ENCODE data around the gene NF2.

Gene NF2

GRCh38 chr22:29650370-29650769, 46.9 kb downstream of the NF2 start:
- H3K4me3 ChIP-seq (ENCODE audit: control insufficient read depth, low read depth, low read length): no peak overlapping the region
- no peak for DNase-seq (ENCODE audit: low read depth)
- TF ChIP-seq, protein P1, sequence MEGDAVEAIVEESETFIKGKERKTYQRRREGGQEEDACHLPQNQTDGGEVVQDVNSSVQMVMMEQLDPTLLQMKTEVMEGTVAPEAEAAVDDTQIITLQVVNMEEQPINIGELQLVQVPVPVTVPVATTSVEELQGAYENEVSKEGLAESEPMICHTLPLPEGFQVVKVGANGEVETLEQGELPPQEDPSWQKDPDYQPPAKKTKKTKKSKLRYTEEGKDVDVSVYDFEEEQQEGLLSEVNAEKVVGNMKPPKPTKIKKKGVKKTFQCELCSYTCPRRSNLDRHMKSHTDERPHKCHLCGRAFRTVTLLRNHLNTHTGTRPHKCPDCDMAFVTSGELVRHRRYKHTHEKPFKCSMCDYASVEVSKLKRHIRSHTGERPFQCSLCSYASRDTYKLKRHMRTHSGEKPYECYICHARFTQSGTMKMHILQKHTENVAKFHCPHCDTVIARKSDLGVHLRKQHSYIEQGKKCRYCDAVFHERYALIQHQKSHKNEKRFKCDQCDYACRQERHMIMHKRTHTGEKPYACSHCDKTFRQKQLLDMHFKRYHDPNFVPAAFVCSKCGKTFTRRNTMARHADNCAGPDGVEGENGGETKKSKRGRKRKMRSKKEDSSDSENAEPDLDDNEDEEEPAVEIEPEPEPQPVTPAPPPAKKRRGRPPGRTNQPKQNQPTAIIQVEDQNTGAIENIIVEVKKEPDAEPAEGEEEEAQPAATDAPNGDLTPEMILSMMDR (IDR thresholded peaks at IDR 0.05; ENCODE audit: control insufficient read depth, insufficient read depth, low read depth, low read length, missing control alignments): no peak

DNA sequence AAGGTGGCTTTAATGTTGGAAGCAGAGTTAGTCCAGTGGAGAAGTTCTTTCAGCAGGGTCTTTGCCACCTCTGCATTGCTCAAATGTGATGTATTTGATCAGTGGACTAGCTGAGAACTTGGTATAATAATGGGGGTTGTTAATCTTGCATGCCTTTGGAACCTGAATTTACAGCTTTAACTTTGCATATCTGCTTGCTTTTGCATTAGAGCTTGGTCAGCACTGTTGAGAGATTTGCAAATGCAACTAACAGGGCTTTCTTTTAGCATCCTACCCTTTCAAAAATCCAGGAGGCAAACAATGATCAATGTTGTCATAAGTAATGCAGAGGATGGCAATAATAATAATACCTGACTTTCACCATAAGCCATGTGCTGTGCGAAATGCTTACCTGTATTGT, 48.2 kb downstream of the NF2 start:
- TF ChIP-seq, protein P1 (IDR thresholded peaks at IDR 0.05; ENCODE audit: control insufficient read depth, insufficient read depth, low read depth, low read length, missing control alignments): no peak
- DNase-seq (ENCODE audit: low read depth): no peak

DNA sequence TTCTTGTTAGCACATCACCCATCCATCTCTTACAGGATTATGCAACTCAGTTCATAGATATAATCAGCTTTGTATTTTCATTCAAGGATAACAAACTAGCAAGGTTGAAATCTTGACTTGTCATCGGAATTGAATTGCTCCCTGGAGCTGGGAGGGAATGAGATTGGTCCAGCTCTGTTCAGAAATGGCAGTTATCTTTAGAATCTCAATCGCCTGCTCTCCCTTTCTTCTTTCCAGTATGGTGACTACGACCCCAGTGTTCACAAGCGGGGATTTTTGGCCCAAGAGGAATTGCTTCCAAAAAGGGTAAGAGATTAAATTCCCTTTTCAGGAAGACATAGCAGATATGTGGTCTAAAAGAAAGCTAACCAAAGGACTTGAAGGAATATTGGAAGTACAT, 51.0 kb downstream of the NF2 start:
- TF ChIP-seq, protein P1 (IDR thresholded peaks at IDR 0.05; ENCODE audit: control insufficient read depth, insufficient read depth, low read depth, low read length, missing control alignments): no peak
- no peak overlapping the region for H3K4me3 ChIP-seq (ENCODE audit: control insufficient read depth, low read depth, low read length)
- DNase-seq (ENCODE audit: low read depth): no peak

More for the DNA sequence above, 48.2 kb downstream of the NF2 start:
- H3K4me3 ChIP-seq (ENCODE audit: control insufficient read depth, low read depth, low read length): no peak overlapping the region

GRCh38 chr22:29654882-29655281, 51.4 kb downstream of the NF2 start:
- H3K4me3 ChIP-seq (ENCODE audit: control insufficient read depth, low read depth, low read length): no peak overlapping the region
- DNase-seq (ENCODE audit: low read depth): no peak
- TF ChIP-seq, protein P1 (IDR thresholded peaks at IDR 0.05; ENCODE audit: control insufficient read depth, insufficient read depth, low read depth, low read length, missing control alignments): no peak

- TF ChIP-seq, protein P1 (IDR thresholded peaks at IDR 0.05; ENCODE audit: control insufficient read depth, insufficient read depth, low read depth, low read length, missing control alignments): no peak
- DNase-seq (ENCODE audit: low read depth): no peak
- H3K4me3 ChIP-seq (ENCODE audit: control insufficient read depth, low read depth, low read length): no peak overlapping the region
Observed at GRCh38 chr22:29658176-29658575, 54.7 kb downstream of the NF2 start.

DNA sequence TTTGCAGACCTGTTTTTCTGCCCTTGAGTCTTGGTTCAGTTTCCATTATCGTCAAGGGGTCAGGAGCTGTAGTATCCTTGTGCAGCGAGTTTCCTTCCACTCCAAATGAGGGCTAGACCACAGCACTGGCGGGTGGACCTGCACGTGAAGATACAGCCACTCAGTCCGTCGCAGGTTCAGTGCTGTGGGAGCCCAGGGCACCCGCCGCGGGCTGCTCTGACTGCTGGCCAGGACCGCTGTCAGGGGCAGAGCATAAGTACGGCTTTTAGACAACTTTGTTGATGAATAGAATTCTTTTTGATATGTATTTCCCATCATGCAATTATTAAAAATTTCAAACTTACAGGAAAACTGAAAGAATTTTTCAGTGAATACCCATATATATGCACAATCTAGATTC, 56.6 kb downstream of the NF2 start:
- no peak overlapping the region for H3K4me3 ChIP-seq (ENCODE audit: control insufficient read depth, low read depth, low read length)
- TF ChIP-seq, protein P1 (IDR thresholded peaks at IDR 0.05; ENCODE audit: control insufficient read depth, insufficient read depth, low read depth, low read length, missing control alignments): no peak
- DNase-seq (ENCODE audit: low read depth): no peak

DNA sequence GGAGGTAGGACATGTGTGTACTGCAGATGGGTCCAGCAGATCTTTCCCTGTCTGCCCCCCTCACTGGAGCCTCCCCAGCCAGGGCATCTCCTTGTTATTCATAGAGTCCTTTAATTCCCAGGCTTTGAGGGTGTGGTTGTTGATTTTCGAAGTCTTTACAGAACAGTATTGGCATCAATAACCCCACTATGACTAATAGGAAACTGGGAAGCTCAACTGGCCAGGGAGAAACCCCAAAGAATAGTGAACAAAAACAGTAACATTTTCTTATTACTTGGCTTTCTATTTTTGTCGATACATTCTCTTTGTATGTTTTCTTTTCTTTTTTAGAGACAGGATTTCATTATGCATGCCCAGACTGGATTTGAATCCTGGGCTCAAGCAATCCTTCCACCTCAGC, 57.9 kb downstream of the NF2 start:
- TF ChIP-seq, protein P1 (IDR thresholded peaks at IDR 0.05; ENCODE audit: control insufficient read depth, insufficient read depth, low read depth, low read length, missing control alignments): no peak
- H3K4me3 ChIP-seq (ENCODE audit: control insufficient read depth, low read depth, low read length): no peak overlapping the region
- no peak for DNase-seq (ENCODE audit: low read depth)

All from AG09309 (cell line).